DMS114 treated with DMSO at 0.1 percent for 48 hours (cell line): ENCODE measurements around the gene ASB11.

Experiments used
- DNase-seq: peaks from one replicate; lab custom pipeline; 2025; ENCODE audit not compliant: unreplicated experiment; lab: John Stamatoyannopoulos, UW

ASB11 gene, protein sequence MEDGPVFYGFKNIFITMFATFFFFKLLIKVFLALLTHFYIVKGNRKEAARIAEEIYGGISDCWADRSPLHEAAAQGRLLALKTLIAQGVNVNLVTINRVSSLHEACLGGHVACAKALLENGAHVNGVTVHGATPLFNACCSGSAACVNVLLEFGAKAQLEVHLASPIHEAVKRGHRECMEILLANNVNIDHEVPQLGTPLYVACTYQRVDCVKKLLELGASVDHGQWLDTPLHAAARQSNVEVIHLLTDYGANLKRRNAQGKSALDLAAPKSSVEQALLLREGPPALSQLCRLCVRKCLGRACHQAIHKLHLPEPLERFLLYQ

DNA sequence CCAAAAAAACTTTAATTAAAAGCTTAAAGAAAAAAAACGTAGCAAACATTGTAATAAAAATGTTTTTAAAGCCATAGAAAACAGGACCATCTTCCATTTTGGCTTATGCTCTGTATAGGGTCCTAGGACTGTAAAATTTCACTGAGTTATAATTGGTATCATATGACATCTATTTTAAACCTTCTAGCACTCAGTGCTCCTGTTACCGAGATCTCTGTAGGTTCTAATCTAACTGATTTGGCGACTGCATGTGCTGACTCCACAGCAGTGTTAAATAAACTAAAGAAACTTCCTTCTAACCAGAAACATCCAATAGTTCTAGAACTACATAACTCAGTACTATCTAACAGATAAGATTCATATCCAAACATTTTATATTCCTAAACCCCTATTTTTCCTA is at the start of gene ASB11:
TSS of gene ASB11 (minus strand) at position 132 of the 400 bp plus-strand sequence. CDS start at position 97, 35 bp downstream.
- DNase-seq = no peak

DNA sequence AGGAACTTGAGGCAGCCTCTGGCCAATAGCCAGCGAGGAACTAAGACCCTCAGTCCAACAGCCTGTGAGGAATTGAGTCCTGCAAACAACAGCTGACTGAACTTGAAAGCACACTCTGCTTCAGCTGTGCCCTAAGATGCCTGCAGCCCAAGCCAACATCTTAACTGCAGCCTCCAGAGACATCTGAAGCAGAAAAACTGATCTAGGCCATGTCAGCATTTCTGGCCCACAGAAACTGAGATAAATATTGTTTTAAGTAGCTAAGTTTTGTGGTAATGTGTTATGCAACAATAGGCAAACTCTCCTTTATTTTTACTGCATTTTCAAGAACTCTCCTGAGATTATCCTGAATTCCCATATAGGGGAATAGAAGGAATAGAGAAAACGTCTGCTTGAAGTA is 44.3 kb upstream of the ASB11 start:
- DNase-seq = no peak

DNA sequence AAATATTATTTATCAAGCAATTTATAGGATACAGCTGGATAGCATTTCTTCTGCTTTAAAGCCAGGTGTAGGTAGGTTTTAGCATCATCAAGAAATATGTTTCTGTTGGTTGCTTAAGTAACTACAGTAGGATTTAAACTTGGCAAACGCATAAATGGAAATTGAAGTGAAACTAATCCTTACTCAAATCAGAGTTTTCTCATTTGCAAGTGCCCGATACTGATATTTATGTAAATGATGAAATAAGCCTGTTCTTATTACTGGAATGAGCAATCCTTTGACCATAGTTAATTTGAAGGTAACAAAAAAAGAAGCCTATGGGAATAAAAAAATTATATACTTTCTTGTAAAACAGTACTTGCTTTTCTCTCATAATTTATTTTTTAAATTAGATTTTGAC is 43.1 kb upstream of the ASB11 start:
- no peak for DNase-seq

DNA sequence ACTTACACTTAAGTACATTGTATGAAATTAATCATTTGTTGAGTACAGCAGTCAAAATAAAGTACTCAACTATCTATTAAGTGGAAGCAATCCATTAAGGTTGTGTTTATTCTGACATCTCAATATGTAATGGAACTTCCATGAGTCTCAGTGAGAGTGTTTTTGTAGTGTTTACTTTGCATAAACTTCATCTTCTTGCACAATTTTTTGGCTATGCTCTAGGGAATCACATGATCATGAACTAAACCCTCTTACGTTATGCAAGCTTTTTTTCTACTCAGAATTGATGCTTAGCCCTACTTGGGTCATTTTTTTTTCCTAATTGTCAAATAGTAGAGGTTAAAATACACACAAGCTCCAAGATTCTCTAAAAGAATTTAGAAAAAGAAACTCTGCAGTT is 41.0 kb upstream of the ASB11 start:
- DNase-seq = no peak

DNA sequence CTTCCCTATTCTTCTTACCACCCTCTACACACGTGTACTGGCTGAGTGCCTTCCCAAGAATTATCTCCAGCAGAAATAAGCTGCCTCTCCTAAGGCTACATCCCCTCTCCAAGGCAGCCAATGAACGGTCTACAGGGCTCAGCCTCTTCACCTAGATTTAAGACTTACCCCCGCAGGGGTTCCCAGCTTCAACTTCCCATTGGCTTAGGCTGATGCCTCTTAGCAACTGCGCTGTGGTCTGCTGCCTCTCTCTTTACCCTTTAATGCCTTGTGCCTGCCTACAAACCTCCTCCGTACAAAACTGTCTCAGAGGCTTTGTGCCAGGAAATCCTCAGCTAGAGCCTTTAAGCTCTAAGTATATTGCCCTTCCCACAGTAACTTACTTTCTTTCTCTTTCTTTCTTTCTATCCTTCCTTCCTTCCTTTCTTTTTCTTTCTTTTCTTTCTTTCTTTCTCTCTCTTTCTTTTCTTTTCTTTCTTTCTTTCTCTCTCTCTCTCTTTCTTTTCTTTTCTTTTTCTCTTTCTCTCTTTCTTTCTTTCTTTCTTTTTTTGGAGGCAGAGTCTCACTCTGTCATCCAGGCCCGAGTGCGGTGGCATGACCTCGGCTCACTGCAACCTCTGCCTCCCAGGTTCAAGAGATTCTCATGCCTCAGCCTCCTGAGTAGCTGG is 35.0 kb upstream of the ASB11 start:
- DNase-seq = no peak

DNA sequence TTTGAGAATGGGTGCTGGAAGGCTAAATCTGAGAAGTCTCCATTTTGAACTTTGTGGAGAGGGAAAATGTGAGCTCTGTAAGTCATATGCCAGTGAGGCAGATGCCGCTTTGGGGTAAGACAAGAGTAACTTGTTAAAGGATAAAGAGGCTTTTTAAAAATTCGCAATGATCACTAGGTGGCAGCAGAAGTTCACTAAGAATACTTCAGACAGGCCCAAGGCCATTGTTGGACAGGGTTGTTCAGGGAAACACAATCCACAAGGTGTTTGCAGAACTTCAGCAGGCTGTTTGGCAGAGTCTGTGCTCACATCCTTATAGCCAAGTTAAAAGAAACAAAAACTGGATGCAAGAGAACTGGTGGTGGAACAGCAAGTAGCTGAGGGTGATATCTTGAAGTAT is 33.6 kb upstream of the ASB11 start:
- peak; percentile 14 for DNase-seq

DNA sequence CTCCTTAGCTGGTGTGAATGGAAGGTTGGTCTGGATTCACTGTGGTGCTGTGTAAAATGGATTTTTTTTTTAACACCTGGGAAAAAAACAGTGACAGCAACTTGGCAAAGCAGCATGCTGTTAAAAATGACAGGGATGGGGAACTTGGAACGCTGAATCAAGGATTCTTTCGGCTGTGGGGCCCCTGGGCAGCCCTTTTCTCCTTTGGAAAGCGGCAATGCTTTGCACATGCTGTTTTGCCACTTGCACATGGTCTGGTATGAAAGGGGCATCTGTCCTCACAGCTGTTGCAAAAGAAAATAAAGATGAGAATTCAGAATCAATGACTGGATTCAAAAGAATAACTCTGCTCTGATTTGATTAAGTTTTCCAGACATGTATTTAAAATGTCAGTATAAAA is 30.5 kb upstream of the ASB11 start:
- DNase-seq = no peak

DNA sequence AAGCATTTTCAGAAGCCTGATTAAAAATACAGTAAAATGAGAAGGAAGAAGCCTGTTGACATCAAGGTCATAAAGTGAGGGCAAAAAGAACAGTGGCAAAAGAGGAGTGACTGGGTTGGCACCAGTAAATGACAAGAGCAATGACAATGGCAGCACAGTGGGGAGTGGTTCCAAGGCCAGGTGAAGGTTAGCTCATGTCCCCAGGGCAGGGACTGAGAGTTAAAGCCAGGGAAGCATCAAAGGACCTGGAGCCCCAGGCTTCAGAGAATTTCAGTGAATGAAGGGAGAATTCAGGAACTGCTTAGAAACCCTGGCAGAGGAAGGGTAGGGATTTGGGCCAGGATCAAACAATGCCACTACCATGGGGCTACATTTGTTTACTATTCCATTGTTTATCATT is 28.7 kb upstream of the ASB11 start:
- DNase-seq = no peak

DNA sequence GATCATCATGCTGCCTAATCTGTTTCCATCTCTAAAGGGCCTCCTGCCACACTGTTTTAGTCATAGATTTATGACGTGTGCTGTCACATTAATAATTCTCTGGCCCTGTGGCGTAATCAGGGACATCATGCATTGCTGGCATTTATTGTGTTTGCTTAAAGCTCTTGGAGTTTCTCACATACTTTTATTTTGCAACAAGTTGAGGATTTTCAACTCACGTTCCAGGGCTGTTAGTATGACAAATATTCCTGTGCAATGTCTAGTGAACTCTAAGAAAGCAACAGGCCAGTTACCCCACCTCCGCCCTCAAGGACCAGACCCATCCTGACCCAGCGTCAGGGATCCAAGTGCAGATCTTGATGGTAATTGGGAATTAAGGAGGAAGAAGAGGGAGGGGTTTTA is 27.6 kb upstream of the ASB11 start:
- no peak for DNase-seq

DNA sequence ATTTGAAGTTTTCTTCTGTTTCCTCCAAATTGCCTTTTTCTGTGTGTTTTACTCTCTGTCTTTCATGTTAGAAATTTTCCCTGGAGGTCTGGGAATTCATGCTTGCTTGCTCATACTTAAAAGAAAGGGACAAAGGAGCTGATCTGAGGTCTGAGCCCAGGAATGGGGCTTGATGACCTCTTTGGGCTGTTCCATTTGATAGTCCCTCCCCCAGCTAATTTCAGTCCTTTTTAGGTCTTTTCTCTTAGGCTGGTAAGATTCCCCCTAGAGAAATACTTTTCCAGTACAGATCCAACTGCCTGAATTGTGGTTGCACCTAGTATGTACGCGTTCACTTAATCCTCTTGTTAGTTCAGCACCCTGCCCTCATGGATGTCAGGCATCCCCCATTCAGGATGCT is 25.4 kb upstream of the ASB11 start:
- no peak for DNase-seq

DNA sequence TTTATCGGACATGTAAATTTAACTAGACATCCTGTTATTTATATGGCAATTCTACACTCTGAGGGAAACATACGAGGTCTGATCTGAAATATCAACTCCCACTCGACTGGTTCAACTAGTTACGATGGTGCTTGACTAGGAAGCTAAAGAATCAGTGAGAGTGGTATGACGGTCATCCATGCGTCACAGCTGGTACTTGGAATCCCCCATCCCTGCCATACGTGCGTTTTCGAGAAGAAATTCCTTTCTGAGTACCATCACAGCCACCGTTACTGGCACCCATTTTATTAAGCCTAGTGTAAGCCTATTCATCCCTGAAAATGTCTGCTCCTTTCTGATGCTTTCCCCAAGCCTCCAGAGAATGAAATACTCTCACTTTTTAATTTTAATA is 20.6 kb upstream of the ASB11 start:
- peak; percentile 14 for DNase-seq

DNA sequence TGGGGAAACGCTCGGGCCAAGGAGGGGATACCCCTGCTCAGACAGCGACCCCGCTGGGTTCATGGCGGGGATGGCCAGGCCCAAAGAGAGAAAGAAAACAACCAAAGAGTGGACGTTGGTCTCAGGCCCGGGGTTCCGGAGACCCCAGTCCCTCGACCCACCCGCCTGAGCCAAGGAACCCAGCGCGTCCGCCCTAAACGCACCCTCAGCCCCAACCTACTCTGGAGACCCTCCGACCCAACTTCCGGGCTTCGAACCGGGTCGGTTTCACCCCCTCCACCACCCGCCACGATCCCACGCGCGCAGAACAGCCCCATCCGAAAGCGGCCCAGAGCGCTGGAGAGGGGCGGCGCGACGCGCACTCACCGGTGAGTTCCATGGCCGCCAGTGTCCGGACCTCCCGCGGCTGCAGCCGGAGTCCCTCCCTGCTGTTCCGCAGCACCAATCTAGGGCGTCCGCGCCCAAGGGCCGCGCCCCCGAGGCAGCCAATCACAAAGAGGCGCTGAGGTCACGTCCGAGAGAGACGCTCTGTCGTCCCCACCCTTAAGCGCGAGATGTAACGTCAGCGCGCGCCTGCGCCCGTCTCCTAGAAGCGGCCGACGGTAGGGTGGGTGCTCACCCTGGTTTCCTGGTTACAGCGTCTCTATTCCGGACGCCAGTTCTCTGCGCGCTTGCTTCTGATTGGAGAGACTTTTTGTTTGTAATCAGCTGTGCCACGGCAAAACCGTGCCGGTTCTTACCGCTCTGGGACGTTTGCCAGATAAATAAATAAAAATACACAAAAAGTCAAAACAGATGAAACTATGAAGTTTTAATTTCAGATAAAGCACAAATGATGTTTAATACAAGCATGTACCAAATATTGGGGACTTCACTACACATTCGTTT is 19.9 kb upstream of the ASB11 start, which contains the start of gene PIGA:
TSS of gene PIGA (minus strand) at position 389 of the 888 bp plus-strand sequence. CDS start 3,593 bp downstream, outside the sequence.
- DNase-seq = peak; percentile 95

DNA sequence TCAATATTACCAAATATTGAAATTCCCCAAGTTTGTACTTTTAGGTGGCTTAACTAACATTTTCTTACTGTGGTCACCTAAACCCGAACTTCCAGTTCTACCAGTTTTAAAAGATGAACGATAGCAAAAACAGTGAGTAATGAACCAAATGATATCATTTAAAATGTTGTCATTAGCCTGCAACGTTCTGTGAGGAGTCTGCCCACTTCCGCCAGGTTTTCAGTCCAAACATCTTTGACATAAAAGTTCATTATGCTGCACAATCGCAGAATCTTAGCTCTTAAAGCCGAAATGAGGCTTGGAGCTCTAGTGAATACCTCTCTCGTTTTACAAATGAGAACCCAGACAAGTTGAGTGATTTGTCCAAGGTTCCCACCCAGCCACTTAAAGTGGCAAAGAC is 19.1 kb upstream of the ASB11 start:
- no peak for DNase-seq

DNA sequence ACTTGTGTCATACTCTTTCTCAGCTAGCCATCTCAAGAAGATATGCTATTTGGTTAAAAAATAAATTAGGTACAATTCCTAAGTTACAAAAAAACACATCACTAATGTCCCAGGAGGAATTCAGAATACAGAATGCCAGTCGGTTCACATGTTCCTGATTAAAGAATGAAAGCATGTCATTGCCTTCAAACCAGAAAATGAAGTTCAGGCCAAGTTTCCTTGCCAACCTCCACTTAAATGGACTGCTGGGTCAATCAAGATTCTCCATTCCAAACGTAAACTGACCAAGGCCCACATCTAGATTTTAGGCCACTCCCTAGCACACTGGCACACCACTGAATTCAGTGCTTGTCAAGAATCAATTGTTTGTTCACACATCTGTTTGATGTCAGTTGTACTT is 13.4 kb upstream of the ASB11 start:
- no peak for DNase-seq

DNA sequence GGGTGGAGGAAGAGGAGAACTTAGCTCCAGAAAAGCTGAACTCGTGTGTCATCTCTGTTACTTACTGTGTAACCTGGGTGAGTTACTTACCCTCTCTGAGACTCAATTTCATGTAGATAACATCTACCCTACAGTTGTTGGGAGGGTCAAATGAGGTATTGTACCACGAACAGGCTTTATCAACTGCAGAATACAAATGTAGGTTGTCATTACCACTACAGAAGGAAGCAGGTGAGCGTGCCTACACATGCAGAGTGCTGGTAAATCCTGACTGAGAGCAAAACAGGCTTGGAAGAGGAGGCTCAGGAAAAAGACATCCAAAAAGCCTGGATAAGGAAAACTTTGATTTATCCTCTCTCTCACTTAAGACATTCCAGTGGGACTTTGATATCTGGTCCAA is 12.7 kb upstream of the ASB11 start:
- no peak for DNase-seq

DNA sequence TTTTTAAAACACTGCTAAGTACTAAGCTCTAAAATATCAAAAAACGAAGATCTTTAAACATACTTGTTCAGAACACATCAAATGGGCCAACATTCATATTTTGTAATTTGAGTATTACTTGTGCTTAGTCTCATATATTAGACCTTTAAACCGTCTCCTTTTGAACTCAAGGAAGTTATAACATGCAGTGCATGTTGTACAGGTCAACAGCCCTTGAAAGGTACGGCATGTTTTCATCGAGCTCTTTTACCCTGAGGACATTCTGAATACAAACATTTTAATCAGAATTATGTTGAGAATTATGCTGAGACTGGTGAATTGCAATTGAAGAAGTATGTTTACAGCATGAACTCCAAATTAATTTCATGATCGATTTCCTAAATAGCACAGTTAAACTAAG is 7.0 kb upstream of the ASB11 start:
- no peak for DNase-seq

DNA sequence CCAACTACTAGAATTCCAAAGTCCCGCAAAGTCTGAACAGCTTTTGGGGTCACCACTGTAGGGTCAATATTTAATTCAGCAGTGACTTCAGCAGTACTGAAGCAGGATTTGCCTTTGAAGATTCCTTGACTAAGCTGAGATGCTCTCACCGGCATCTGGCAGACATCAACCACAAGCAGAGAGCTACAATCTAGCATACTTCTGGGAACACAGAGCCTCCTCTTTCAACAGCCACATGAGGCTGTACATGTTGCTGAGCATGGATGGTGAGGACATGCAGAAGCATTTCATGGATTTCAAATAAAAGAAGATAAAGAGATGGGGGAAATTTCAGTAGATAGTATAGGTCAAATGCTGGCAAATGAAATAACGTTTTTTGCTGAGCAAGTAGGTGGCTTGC is 6.6 kb upstream of the ASB11 start:
- DNase-seq = no peak

DNA sequence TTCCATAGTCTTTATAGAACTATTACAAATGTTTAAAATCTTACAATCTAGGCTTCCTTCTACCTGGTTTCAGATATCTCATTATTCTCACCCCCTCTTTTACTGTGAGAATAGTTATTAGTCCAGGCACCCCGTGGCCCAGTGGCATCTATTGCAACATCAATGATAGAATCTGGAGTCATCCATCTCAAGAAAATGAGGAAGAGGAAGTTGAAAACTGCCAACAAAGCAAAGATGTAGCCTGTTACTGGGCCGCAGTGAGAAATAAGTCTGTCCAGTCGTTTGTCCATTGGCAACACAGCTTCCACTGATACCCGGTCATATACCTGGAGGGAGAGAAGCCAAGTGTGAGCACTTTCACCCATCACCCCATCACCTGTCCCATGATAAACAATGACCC is 6.0 kb upstream of the ASB11 start:
- DNase-seq = no peak

DNA sequence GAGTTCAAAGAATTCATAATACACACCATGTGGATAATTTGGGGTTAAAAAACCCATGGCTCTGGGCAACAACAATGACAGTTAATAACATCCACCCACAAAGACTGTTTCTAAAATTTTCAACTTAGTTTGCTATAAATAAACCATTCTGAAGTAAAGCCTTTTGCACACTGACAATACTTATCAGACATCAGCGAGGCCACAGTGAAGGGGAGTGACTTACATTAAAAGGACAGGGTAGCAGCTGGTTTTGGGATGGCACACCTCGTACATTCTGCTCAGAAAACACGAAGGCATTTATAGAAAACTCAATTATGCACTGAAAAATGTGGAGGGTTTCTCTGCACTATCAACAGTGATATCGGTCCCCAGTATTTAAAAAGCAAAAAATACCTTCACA is 4.9 kb upstream of the ASB11 start:
- DNase-seq = no peak

DNA sequence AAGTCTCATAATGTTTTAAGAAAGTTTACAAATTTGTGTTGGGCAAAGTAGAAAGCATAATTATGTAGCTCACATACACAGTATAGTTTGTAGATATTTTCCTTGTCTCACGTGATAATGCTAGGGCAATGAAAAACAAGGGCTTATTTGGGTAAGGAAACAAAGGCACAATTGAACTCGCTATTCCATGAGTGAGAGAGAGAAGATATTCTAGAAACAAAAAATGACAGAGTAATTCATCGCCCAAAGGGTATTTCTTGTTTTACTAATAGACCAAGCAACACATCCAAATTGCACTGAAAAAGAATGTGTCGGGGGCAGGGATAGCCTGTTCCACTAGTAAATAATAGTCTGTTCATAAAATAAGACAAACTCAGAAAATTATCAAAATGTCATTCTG is 3.6 kb upstream of the ASB11 start:
- DNase-seq = no peak

DNA sequence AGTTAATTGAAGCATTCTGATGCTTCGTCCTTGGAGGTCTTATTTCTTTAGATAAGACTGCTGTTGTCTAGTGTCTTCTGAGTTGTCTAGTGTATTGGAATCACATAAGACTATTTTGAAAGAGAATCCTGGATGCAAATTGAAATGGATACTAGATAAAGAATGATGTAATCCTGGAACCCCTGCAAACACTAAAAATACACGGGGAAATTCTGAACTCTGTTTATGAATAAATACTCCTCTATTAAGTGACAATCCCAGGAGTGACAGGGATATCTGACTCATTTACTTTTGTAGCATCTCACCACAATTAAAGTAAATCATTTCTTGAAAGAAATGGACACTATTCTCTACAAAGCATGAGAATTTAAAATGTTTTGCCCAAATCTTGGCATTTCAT is 968 bp downstream of the ASB11 start:
- no peak for DNase-seq

DNA sequence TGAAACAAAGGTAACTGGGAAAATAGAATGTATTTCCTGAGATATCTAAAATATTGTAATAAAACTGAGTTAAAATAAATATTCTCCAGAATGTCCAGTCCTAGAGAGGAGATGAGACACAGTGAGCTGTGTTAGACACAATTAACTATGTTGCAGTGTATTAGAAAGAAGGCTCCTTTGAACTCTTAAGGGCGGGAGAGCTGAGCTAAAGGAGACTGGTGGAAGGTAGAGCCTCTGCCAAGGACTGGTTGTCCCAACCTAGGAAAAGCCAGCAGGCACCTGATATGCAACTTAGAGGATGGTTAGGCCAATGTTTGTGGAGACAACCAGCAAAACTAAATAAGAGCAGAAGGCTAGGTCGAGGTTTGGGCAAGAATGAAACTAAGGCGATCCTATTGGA is 4.3 kb downstream of the ASB11 start:
- no peak for DNase-seq
